Stimulated activated CD8-positive, alpha-beta memory T cell treated with anti-CD3 and anti-CD28 coated beads, Interleukin-4, amount 100 ng/mL, for 24 hours (primary cell): ENCODE data around the gene PRDM5.

ENCODE experiments used
- DNase-seq: peaks from one replicate; pipeline ENCODE4 v3.0.0-alpha.2; 2020; ENCODE audit warnings: low read depth

PRDM5 gene

GRCh38 chr4:120922381-120923206 is at the start of gene PRDM5:
Gene PRDM5, minus strand, starts transcription at chr4:120922726. Its CDS starts 118 bp downstream, at chr4:120922608.
- no peak for DNase-seq

GRCh38 chr4:120971884-120972283 is 49.4 kb upstream of the PRDM5 start:
- no peak for DNase-seq

GRCh38 chr4:120965938-120966337 is 43.4 kb upstream of the PRDM5 start:
- no peak for DNase-seq

GRCh38 chr4:120964596-120964995 is 42.1 kb upstream of the PRDM5 start:
- DNase-seq: no peak

GRCh38 chr4:120963449-120963848 is 40.9 kb upstream of the PRDM5 start:
- no peak for DNase-seq

GRCh38 chr4:120960656-120961267 is 38.2 kb upstream of the PRDM5 start:
- no peak for DNase-seq

- no peak for DNase-seq
These were observed 25.9 kb upstream of the PRDM5 start for GRCh38 chr4:120948382-120948781.

GRCh38 chr4:120942776-120943175 is 20.2 kb upstream of the PRDM5 start:
- DNase-seq: no peak

- no peak for DNase-seq
These were observed 18.0 kb upstream of the PRDM5 start for GRCh38 chr4:120940547-120940946.

- no peak for DNase-seq
These were observed 17.2 kb upstream of the PRDM5 start for GRCh38 chr4:120939693-120940092.

- no peak for DNase-seq
These were observed 7.3 kb upstream of the PRDM5 start for GRCh38 chr4:120929847-120930246.

- DNase-seq: no peak
These were observed 5.4 kb upstream of the PRDM5 start for GRCh38 chr4:120927801-120928409.

- no peak for DNase-seq
These were observed 4.0 kb upstream of the PRDM5 start for GRCh38 chr4:120926358-120927025.

GRCh38 chr4:120924931-120925330 is 2.4 kb upstream of the PRDM5 start:
- no peak for DNase-seq

- DNase-seq: no peak
These were observed 639 bp upstream of the PRDM5 start for GRCh38 chr4:120923207-120923522.

- DNase-seq: peak; percentile 7
These were observed 808 bp downstream of the PRDM5 start for GRCh38 chr4:120921456-120922380.

- no peak for DNase-seq
These were observed 1.9 kb downstream of the PRDM5 start for GRCh38 chr4:120920666-120921065.

- no peak for DNase-seq
These were observed 3.2 kb downstream of the PRDM5 start for GRCh38 chr4:120919358-120919757.

GRCh38 chr4:120918788-120919187 is 3.7 kb downstream of the PRDM5 start:
- no peak for DNase-seq

GRCh38 chr4:120918092-120918491 is 4.4 kb downstream of the PRDM5 start:
- DNase-seq: no peak

GRCh38 chr4:120916937-120917336 is 5.6 kb downstream of the PRDM5 start:
- no peak for DNase-seq

GRCh38 chr4:120915336-120915735 is 7.2 kb downstream of the PRDM5 start:
- no peak for DNase-seq
